HG02588 (cell line): ENCODE results near the gene RALGPS1.
"Not testable (repeated sequence)": the region's sequence is repeated elsewhere in the genome, so short reads cannot be mapped to it uniquely, and the experiment has no call there.

Experiments
- ATAC-seq: cut with Tn5 transposase; IDR thresholded peaks from one replicate; pipeline ENCODE4 v1.9.1; 2021; ENCODE audit warnings: mild to moderate bottlenecking, moderate library complexity; ENCODE audit not compliant: unreplicated experiment

RALGPS1 gene

DNA sequence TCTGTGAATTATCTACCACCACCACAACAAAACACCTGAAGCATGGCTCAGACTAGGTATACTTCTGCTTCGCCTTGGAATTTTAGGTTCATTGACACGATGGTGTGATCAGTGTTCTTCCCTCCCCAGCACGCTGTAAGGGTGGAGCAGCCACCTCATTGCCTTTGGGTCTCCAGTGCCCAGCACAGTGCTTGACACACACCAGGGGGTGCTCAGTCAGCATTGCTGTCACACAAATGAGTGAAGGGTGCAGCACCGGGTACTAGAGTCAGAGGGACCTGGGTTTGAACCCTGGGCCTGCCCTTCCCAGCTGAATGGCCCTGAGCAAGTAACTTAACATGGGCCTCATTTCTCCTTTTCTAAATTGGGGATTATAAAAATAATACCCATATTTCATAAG lies 217.8 kb downstream of the RALGPS1 start:
- ATAC-seq: no peak

DNA sequence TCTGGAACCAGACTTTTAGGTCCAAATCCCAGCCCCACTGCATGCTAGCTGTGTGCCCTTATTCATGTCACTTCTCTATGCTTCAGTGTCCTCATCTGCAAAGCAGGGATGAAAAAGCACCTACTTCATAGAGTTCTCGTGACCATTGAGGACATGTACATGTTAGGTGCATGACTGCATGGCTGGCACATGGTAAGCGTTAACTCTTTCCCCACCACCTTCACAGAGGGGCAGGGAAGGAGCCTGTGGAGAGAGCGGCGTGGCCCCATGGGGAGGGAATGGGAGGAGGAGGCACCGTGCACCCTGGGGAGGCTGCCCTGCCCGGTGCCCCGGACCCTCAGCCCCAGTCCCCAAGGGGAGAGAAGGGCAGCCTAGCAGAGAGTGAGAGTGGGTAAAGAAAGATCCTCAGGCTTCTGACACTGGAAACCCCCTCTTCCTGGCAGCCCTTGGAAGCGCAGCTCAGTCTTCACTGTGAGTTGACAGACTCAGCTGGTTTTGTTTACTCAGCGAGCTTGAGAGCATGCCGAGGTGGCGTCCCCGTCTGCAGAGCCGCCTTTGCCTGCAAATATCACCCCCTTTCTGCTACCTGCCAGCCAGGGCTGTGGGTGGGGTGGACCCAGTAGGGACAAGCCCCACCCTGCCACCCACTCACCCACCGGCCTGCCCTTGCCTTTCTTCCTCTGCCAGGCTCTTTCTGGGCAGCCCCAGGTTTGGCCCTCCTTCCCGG lies 218.5 kb downstream of the RALGPS1 start:
- ATAC-seq: no peak

GRCh38 chr9:127133739-127134167 lies 219.2 kb downstream of the RALGPS1 start:
- ATAC-seq: no peak

DNA sequence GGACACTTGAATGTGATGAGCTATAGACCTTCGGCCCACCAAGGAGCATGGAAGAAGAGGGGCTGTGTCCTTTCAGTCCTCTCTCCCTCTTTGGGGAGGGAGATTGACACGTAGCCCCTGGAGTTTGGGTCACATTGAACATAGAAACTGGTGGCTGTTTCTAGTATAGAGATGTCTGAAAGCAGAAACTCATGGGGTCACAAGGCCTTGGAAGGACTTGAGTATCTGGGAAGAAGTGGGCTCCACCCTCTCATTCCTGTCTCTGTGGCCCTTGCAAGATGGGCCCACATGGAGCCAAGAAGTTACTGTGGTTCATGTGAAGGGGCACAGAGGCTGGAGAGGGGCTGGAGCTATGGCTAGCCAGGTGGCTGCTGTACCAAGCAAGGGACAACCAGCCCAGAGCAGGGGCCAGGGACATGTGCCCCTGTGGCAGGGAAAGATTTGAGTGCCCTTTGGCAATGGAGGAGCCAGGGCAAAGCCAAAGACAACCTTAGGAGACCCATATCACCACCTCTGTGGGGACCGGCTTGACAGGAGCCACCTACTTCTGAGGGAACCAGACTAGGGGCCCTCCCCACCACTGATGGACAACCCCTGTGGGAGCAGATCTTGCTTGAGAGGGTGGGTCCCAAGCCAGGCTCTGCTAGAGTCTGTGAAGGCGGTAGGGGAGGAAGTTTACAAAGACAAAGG lies 220.6 kb downstream of the RALGPS1 start:
- no peak for ATAC-seq

GRCh38 chr9:127136081-127136879 lies 221.7 kb downstream of the RALGPS1 start:
- ATAC-seq: no peak

DNA sequence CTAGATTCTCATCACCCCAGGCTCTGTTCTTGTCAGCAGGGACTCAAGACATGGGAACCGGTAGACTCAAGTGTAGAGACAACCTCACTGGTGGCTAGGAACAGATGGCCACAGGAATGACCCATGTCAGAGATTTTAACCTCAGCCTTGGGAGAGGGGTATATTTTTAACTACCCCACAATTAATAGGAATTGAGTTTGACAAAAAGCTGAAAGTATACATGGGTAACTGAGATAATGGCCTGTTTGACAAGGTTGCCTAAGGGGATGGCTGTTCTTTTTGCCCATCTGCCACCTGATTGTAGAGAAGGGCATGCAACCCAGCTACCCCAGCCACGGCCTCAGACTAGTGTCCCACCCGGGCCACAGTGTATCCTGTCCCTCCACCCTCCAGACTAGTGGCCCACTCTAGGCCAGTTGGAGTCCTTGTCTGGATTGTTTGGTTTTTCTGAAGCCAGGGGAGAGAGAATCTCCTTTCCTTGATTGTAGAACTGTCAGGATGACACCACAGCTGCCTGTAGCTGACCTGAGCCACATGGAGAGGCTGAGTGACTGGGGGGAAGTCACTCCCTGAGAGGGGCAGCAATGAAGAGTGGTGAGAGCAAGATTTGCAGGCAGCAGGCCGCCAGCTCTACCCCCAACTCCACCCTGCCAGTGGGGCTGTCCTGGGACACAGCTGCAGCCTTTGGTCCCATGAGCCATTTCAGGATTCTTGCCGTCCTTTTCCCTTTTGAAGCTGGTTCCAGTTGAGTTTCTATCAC lies 222.5 kb downstream of the RALGPS1 start:
- no peak for ATAC-seq

DNA sequence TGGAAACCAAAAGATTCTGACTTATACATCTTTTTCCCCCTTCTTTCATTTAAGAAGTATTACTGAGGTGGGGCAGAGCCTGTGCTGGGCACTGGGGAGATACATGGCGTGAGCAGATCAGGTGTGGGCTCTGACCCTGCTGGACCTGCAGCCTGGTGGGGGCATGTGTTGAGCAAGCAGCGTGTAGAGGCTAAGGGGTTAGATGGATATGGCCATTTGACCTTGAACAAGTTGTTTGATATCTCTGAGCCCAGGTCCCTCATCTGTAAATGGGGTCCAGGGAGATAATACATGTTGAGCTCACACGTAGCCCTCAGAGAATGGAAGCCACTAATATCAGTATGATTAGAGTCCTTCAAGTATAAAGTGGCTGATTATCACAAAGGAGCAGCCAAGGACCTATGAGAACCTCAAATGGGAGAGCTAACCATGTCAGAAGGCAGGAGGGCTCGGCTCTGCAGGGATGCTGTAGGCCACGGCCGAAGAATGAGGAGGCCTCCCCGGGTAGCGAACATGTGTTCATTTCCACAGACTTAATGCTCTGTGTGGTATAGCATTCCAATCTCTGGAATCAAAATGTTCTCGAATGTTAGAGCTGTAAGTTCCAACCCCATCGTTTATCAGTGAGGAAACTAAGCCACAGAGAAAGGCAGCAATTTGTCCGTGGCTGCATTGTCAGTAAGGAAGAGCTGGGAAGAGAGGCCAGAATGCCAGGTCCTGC lies 223.2 kb downstream of the RALGPS1 start:
- ATAC-seq: no peak

GRCh38 chr9:127138444-127138843 lies 223.9 kb downstream of the RALGPS1 start:
- ATAC-seq: no peak

- ATAC-seq: no peak
Observed at GRCh38 chr9:127139071-127139731, 224.6 kb downstream of the RALGPS1 start.

DNA sequence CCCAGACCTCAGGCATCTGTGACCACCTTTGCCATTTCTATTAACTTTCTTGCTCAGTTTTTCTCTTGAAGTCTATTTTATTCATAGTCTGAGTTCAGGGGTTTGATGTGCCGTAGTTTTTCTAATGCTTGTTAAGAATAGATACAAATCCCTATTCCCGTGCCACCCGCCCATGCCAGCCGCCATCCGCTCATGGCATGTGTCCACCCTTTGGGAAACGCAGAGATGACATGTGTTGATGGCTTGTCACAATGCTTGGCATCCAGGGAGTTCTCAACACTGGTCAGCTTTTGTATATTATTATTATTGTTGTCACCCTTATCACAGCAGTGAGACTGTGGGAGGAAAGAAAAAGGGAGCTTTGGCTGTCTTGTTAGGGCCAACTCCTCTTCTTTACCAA lies 225.2 kb downstream of the RALGPS1 start:
- no peak for ATAC-seq

GRCh38 chr9:127140181-127140580 lies 225.6 kb downstream of the RALGPS1 start:
- no peak for ATAC-seq

- no peak for ATAC-seq
Observed at GRCh38 chr9:127140842-127141675, 226.5 kb downstream of the RALGPS1 start.

GRCh38 chr9:127142291-127142690 lies 227.7 kb downstream of the RALGPS1 start:
- no peak for ATAC-seq

- no peak for ATAC-seq
Observed at GRCh38 chr9:127142931-127143464, 228.4 kb downstream of the RALGPS1 start.

DNA sequence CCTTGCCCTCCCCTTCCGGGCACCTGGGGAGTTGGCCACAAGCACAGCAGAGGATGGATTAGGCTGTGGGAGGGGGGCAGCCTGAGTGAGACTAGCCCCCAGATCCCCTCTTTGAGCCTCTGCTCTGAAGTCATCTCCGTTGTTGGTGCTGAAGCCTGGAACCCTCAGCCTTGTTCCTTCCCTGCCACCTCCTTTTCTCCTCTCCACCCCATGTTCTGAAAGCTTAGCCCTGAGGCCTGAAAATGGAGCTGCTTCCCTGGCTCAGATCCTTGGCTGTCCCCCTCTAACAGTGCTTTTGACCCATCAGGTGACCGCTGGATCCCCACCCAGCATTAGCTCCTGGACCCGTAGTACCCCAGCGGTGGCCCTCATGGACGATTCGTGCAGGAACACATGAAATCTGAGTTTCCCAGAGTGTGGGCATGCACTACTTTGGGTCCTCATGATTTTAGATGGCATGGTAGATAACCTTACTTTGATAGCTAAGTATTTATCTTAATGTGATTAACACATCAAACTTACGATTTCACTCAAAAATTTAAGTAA lies 229.4 kb downstream of the RALGPS1 start:
- ATAC-seq: no peak

- no peak for ATAC-seq
Observed at GRCh38 chr9:127144670-127145445, 230.3 kb downstream of the RALGPS1 start.

- ATAC-seq: not testable (repeated sequence)
Observed at GRCh38 chr9:127146841-127147240, 232.3 kb downstream of the RALGPS1 start.

DNA sequence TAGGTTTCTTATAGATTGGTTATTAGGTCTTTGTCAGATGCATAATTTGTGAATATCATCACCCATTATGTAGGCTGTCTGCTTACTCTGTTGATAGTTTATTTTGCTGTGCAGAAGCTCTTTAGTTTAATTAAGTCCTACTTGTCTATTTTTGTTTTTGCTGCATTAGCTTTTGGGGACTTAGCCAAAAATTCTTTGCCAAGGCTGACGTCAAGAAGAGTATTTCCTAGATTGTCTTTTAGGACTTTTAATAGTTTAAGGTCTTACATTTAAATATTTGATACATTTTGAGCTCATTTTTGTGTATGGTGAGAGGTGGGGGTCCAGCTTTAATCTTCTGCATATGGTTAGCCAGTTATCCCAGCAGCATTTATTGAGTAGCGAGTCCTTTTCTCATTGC lies 232.7 kb downstream of the RALGPS1 start:
- no peak for ATAC-seq
